Lung (tissue), 12 donors: Measurements from ENCODE around the gene CCNA1. TPM values are rescaled to one million over a fixed set of nuclear protein-coding genes. Genes with fewer than 3 reads are reported as not detected.
A peak's percentile ranks its signal among the peaks of the same experiment; 100 is the strongest.

Experiments used
- ATAC-seq: fragments of 200-7000 bp; cut with Tn5 transposase; one replicate; pipeline ENCODE4 v1.9.1; 2020; ENCODE audit warnings: moderate number of reproducible peaks; ENCODE audit not compliant: insufficient read depth, low FRiP score
- DNase-seq, 3 donors: peaks; one replicate each; pipeline ENCODE4 v3.0.0-alpha.2; 2013 to 2017
- H3K27ac ChIP-seq, 2 donors: one replicate each; pipeline ENCODE4 v1.5.1; 2013; ENCODE audit warnings: mild to moderate bottlenecking in 2 of 2, moderate library complexity in 2 of 2, control low read depth in 1 of 2, inconsistent platforms in 1 of 2, low read depth in 1 of 2, low read length in 1 of 2
- H3K27me3 ChIP-seq, 3 donors: one replicate each; pipeline ENCODE4 v1.5.1; 2013; ENCODE audit warnings: low read length in 2 of 3; ENCODE audit not compliant: control insufficient read depth in 3 of 3, insufficient read depth in 3 of 3
- H3K36me3 ChIP-seq, 4 donors: one replicate each; pipeline ENCODE4 v1.5.1; 2013; ENCODE audit warnings: low read length in 4 of 4, mild to moderate bottlenecking in 1 of 4, moderate library complexity in 1 of 4; ENCODE audit not compliant: control insufficient read depth in 4 of 4, insufficient read depth in 4 of 4
- H3K4me1 ChIP-seq, 5 donors: one replicate each; pipeline ENCODE4 v1.5.1; 2013; ENCODE audit warnings: low read length in 5 of 5, mild to moderate bottlenecking in 2 of 5, moderate library complexity in 1 of 5; ENCODE audit not compliant: control insufficient read depth in 5 of 5, insufficient read depth in 5 of 5
- H3K4me3 ChIP-seq: one replicate; pipeline ENCODE4 v1.5.1; 2013; ENCODE audit warnings: mild to moderate bottlenecking, control low read depth, moderate library complexity
- H3K9ac ChIP-seq, 2 donors: one replicate each; pipeline ENCODE4 v1.5.1; 2013; ENCODE audit warnings: low read length in 2 of 2, control low read depth in 1 of 2; ENCODE audit not compliant: insufficient read depth in 1 of 2
- H3K9me3 ChIP-seq, 4 donors: one replicate each; pipeline ENCODE4 v1.5.1; 2013; ENCODE audit warnings: low read length in 3 of 4, mild to moderate bottlenecking in 1 of 4, moderate library complexity in 1 of 4; ENCODE audit not compliant: control insufficient read depth in 4 of 4, insufficient read depth in 3 of 4
- WGBS, 2 donors: extraction: QIAGEN DNeasy Blood & Tissue Kit; methylation state at CpG; one replicate each; pipeline ENCODE4 v1.1.7; 2013; 5-methylcytosine and 5-hydroxymethylcytosine counted together
- polyA plus RNA-seq, 2 donors: library from polyadenylated mRNA; stranded (reverse); fragments of 200-250 nt; gene quantifications; one replicate each; pipeline ENCODE4 v1.2.1, GENCODE V29; 2013
- total RNA-seq, 2 donors: library from RNA; depleted of rRNA in 1 of 2; stranded (reverse); fragments of >200 nt in 1 of 2; gene quantifications; one replicate each; pipeline ENCODE4 v1.2.1, GENCODE V29; 2014 to 2021
- TF ChIP-seq, protein P1 (sequence below): IDR thresholded peaks from 2 replicates; pipeline ENCODE4 v1.5.1; 2012; ENCODE audit warnings: mild to moderate bottlenecking; ENCODE audit errors: control extremely low read depth, extremely low read depth
- donor health status: control.
- donor health status: control.
- donor health status: Bipolar disorder and iron deficiency.
- donor health status: healthy.
- donor health status: DM: yes; HTN: yes; CAD: no.

The CCNA1 gene
- total and polyA plus RNA-seq, 4 donors = 0.98 to 10.2 (median 6.8) TPM

- H3K9ac ChIP-seq = no peak overlapping the region
- peaks cover 0 to 8% (median 0%) of the 10 kb centered on the region in 4 donors for H3K9me3 ChIP-seq
- ATAC-seq (no peak), DNase-seq (no peak)
- 34 to 40% methylated on average over 2 of the region's 2 CpGs for WGBS, 2 donors
- H3K27me3 ChIP-seq = peaks cover 0 to 40% (median 24%) of the 10 kb centered on the region in 3 donors
- H3K4me1 ChIP-seq = peaks cover 0 to 18% (median 4%) of the 10 kb centered on the region in 5 donors
- TF ChIP-seq, protein P1, sequence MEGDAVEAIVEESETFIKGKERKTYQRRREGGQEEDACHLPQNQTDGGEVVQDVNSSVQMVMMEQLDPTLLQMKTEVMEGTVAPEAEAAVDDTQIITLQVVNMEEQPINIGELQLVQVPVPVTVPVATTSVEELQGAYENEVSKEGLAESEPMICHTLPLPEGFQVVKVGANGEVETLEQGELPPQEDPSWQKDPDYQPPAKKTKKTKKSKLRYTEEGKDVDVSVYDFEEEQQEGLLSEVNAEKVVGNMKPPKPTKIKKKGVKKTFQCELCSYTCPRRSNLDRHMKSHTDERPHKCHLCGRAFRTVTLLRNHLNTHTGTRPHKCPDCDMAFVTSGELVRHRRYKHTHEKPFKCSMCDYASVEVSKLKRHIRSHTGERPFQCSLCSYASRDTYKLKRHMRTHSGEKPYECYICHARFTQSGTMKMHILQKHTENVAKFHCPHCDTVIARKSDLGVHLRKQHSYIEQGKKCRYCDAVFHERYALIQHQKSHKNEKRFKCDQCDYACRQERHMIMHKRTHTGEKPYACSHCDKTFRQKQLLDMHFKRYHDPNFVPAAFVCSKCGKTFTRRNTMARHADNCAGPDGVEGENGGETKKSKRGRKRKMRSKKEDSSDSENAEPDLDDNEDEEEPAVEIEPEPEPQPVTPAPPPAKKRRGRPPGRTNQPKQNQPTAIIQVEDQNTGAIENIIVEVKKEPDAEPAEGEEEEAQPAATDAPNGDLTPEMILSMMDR = no peak
- H3K27ac ChIP-seq = no peak overlapping the region
- no peak overlapping the region for H3K4me3 ChIP-seq
- H3K36me3 ChIP-seq = no peaks in the 10 kb centered on the region
These were observed 4.2 kb upstream of the CCNA1 start for GRCh38 chr13:36428086-36428485.

GRCh38 chr13:36430247-36431203 is 1.8 kb upstream of the CCNA1 start:
- no peaks in the 10 kb centered on the region for H3K36me3 ChIP-seq
- H3K9me3 ChIP-seq = peaks cover 0 to 6% (median 0%) of the 10 kb centered on the region in 4 donors
- H3K27ac ChIP-seq = no peak overlapping the region
- TF ChIP-seq, protein P1 = no peak
- no peak overlapping the region for H3K4me3 ChIP-seq
- 9% methylated on average over 34 of the region's 34 CpGs for WGBS, 2 donors
- no peak overlapping the region for H3K9ac ChIP-seq
- peaks cover 0 to 18% (median 4%) of the 10 kb centered on the region in 5 donors for H3K4me1 ChIP-seq
- DNase-seq (peak; percentile 27 to 36 (median 35)), ATAC-seq (no peak)
- H3K27me3 ChIP-seq = peaks cover 0 to 58% (median 35%) of the 10 kb centered on the region in 3 donors

- peak; percentile 12 to 15 (median 13) for DNase-seq
- H3K27ac ChIP-seq = no peak overlapping the region
- peaks cover 0 to under 1% (median 0%) of the 10 kb centered on the region in 4 donors for H3K9me3 ChIP-seq
- WGBS, 2 donors = 0 to 1% methylated on average over 78 to 85 of the region's 85 CpGs
- TF ChIP-seq, protein P1 = no peak
- peaks cover 0 to 62% (median 35%) of the 10 kb centered on the region in 3 donors for H3K27me3 ChIP-seq
- no peaks in the 10 kb centered on the region for H3K36me3 ChIP-seq
- H3K4me3 ChIP-seq = peak overlapping the region; percentile 13
- peaks cover 0 to 18% (median 4%) of the 10 kb centered on the region in 5 donors for H3K4me1 ChIP-seq
- peak; percentile 72 for ATAC-seq
- H3K9ac ChIP-seq = no peak overlapping the region
These were observed 840 bp upstream of the CCNA1 start for GRCh38 chr13:36431204-36432105.
